GM10248 (cell line): ENCODE measurements around the gene DRAXIN.

Experiments used
- CTCF ChIA-PET: fragments of 300-600 bp; sonication (Branson Sonifier 250); formaldehyde crosslinking; extraction: SDS; loops from one replicate; lab custom pipeline; 2021; ENCODE audit warnings: antibody characterized with exemption; lab: Yijun Ruan, JAX
- POLR2A ChIA-PET: fragments of 350-650 bp; sonication (Branson Sonifier 250); formaldehyde crosslinking; extraction: SDS; loops from one replicate; lab custom pipeline; 2020; ENCODE audit warnings: antibody characterized with exemption; lab: Yijun Ruan, JAX
- DNase-seq: peaks from one replicate; pipeline ENCODE4 v3.0.0; 2012; ENCODE audit errors: extremely low spot score
- CTCF ChIP-seq: IDR thresholded peaks from 2 replicates; pipeline ENCODE4 v1.5.1; 2012; ENCODE audit warnings: mild to moderate bottlenecking, low read depth; ENCODE audit errors: extremely low read depth, missing control alignments, control extremely low read depth

Gene DRAXIN

GRCh38 chr1:11719313-11720032 is 28.0 kb downstream of the DRAXIN start:
- TF ChIP-seq CTCF: peak; percentile 97
- CTCF ChIA-PET: interaction anchor here (0.8 to 5.2 kb wide), 26 partner anchors 9 to 751 kb away, joined by 3 to 84 read pairs (median 6); partner anchors contain the start of genes AGTRAP, FBXO44, FBXO6 and MAD2L2
- DNase-seq: peak; percentile 80
- POLR2A ChIA-PET: no interaction called here

GRCh38 chr1:11720033-11720376 is 28.5 kb downstream of the DRAXIN start:
- ChIA-PET POLR2A (no interaction called here), CTCF (interaction anchor here (0.8 to 5.2 kb wide), 26 partner anchors 10 to 752 kb away, joined by 3 to 84 read pairs (median 6); partner anchors contain the start of genes AGTRAP, FBXO44, FBXO6 and MAD2L2)
- DNase-seq: no peak
- TF ChIP-seq CTCF: no peak

- ChIA-PET CTCF (interaction anchor here (1.2 to 5.2 kb wide), 15 partner anchors 13 to 683 kb away, joined by 3 to 84 read pairs (median 6); partner anchors contain the start of gene FBXO6), POLR2A (no interaction called here)
- no peak for DNase-seq
- no peak for TF ChIP-seq CTCF
Measured at GRCh38 chr1:11720525-11720924, 29.0 kb downstream of the DRAXIN start.

GRCh38 chr1:11721311-11721710 is 29.8 kb downstream of the DRAXIN start:
- POLR2A ChIA-PET: no interaction called here
- CTCF ChIA-PET: interaction anchor here (1.0 to 5.2 kb wide), 8 partner anchors 13 to 684 kb away, joined by 3 to 84 read pairs (median 11); partner anchors contain the start of genes AGTRAP and FBXO6
- TF ChIP-seq CTCF: no peak
- no peak for DNase-seq

- TF ChIP-seq CTCF: no peak
- CTCF ChIA-PET: interaction anchor here (0.8 to 5.2 kb wide), 5 partner anchors 13 to 79 kb away, joined by 3 to 84 read pairs (median 4); partner anchors contain the start of genes AGTRAP and FBXO6
- no peak for DNase-seq
- POLR2A ChIA-PET: interaction anchor here (0.6 kb wide), 1 partner anchor 59 kb away, joined by 4 read pairs; the partner anchor contains the start of gene FBXO6
Measured at GRCh38 chr1:11722538-11722937, 31.0 kb downstream of the DRAXIN start.

- no peak for DNase-seq
- POLR2A ChIA-PET: interaction anchor here (1.1 kb wide), 1 partner anchor 10 kb away, joined by 3 read pairs; the partner anchor contains the start of gene AGTRAP
- CTCF ChIA-PET: interaction anchor here (0.8 to 1.4 kb wide), 4 partner anchors 16 to 80 kb away, joined by 3 read pairs; no protein-coding TSS in a partner anchor
- no peak for TF ChIP-seq CTCF
Measured at GRCh38 chr1:11725616-11726015, 34.1 kb downstream of the DRAXIN start.
